SK-N-SH treated with all-trans-retinoic acid at 6 μM for 48 hours (cell line): ENCODE measurements around the gene RWDD1.

Experiments
- ARNTL ChIP-seq: fragments of 450-650 bp; formaldehyde crosslinking; IDR thresholded peaks from 2 replicates; pipeline ENCODE4 v1.5.0; 2020; ENCODE audit warnings: low read depth, mild to moderate bottlenecking, moderate library complexity, borderline replicate concordance
- BACH2 ChIP-seq: fragments of 250-450 bp; sonication (Bioruptor Pico); IDR thresholded peaks from 2 replicates; pipeline ENCODE4 v1.9.0; 2021; ENCODE audit warnings: mild to moderate bottlenecking, borderline replicate concordance
- CREB5 ChIP-seq: fragments of 250-450 bp; sonication (Bioruptor Pico); IDR thresholded peaks from 2 replicates; pipeline ENCODE4 v1.5.1; 2020; ENCODE audit warnings: low read depth, mild to moderate bottlenecking, moderate library complexity
- OSR1 ChIP-seq: fragments of 250-450 bp; sonication (Bioruptor Pico); IDR thresholded peaks from 2 replicates; pipeline ENCODE4 v1.8.0; 2022; ENCODE audit warnings: moderate library complexity, mild to moderate bottlenecking, inconsistent platforms
- PATZ1 ChIP-seq: fragments of 250-450 bp; sonication (Bioruptor Pico); IDR thresholded peaks from 2 replicates; pipeline ENCODE4 v1.8.0; 2020; ENCODE audit warnings: mild to moderate bottlenecking, moderate library complexity, borderline replicate concordance
- RARB ChIP-seq: fragments of 250-450 bp; sonication (Bioruptor Pico); IDR thresholded peaks from 2 replicates; pipeline ENCODE4 v1.8.0; 2021; ENCODE audit warnings: mild to moderate bottlenecking, moderate library complexity
- ZC3H10 ChIP-seq: fragments of 250-450 bp; sonication (Bioruptor Pico); IDR thresholded peaks from 2 replicates; pipeline ENCODE4 v1.5.1; 2021; ENCODE audit warnings: mild to moderate bottlenecking, moderate library complexity
- ZFP3 ChIP-seq: fragments of 250-450 bp; sonication (Bioruptor Pico); IDR thresholded peaks from 2 replicates; pipeline ENCODE4 v1.5.0; 2020; ENCODE audit warnings: mild to moderate bottlenecking, moderate library complexity
- ZFP30 ChIP-seq: fragments of 450-650 bp; formaldehyde crosslinking; IDR thresholded peaks from 2 replicates; pipeline ENCODE4 v1.5.0; 2022; ENCODE audit warnings: mild to moderate bottlenecking, moderate library complexity
- ZNF70 ChIP-seq: fragments of 450-650 bp; formaldehyde crosslinking; IDR thresholded peaks from 2 replicates; pipeline ENCODE4 v1.5.0; 2020; ENCODE audit warnings: mild to moderate bottlenecking, moderate library complexity
- ZNF8 ChIP-seq: fragments of 450-650 bp; formaldehyde crosslinking; IDR thresholded peaks from 2 replicates; pipeline ENCODE4 v1.5.0; 2020; ENCODE audit warnings: mild to moderate bottlenecking, moderate library complexity
- TF ChIP-seq, protein P1 (sequence below): fragments of 250-450 bp; sonication (Bioruptor Pico); IDR thresholded peaks from 2 replicates; pipeline ENCODE4 v1.5.1; 2021; ENCODE audit warnings: mild to moderate bottlenecking, moderate library complexity

DNA sequence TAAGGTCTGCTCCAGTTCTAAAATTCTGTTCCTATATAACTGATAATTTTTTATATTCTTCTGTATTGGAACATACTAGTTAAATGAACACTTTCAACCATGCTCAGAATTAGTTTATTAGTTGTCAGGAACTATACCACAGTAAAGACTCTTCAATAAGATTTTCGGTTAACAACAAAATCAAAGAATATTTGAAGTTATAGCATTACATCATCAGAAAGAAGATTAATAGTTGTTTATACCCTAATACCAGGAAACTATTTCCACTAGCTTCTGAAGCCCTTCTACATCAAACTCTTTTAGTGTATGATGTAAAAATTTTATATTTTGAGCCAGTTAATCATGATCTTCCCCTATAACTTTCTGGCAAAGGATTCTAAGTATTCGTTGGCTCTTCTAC, 11.2 kb upstream of the RWDD1 start:
- TF ChIP-seq ZNF8 (no peak), OSR1 (CRISPR knock-in tag) (no peak), PATZ1 (CRISPR knock-in tag) (no peak), ZFP30 (no peak), ZFP3 (CRISPR knock-in tag) (no peak), RARB (CRISPR knock-in tag) (no peak), CREB5 (CRISPR knock-in tag) (no peak), ZNF70 (CRISPR knock-in tag) (no peak), ARNTL (CRISPR knock-in tag) (no peak), BACH2 (no peak), ZC3H10 (no peak)
- TF ChIP-seq, protein P1, sequence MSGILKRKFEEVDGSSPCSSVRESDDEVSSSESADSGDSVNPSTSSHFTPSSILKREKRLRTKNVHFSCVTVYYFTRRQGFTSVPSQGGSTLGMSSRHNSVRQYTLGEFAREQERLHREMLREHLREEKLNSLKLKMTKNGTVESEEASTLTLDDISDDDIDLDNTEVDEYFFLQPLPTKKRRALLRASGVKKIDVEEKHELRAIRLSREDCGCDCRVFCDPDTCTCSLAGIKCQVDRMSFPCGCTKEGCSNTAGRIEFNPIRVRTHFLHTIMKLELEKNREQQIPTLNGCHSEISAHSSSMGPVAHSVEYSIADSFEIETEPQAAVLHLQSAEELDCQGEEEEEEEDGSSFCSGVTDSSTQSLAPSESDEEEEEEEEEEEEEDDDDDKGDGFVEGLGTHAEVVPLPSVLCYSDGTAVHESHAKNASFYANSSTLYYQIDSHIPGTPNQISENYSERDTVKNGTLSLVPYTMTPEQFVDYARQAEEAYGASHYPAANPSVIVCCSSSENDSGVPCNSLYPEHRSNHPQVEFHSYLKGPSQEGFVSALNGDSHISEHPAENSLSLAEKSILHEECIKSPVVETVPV (CRISPR knock-in tag), result no peak
